Embryonic facial prominence (tissue), 1 donor: ENCODE results near the gene CNOT8.
"Not testable (repeated sequence)": the region's sequence is repeated elsewhere in the genome, so short reads cannot be mapped to it uniquely, and the experiment has no call there.

ENCODE experiments used
- DNase-seq: peaks from one replicate; pipeline ENCODE4 v3.0.0-alpha.2; 2016; ENCODE audit errors: extremely low spot score

CNOT8 gene

DNA sequence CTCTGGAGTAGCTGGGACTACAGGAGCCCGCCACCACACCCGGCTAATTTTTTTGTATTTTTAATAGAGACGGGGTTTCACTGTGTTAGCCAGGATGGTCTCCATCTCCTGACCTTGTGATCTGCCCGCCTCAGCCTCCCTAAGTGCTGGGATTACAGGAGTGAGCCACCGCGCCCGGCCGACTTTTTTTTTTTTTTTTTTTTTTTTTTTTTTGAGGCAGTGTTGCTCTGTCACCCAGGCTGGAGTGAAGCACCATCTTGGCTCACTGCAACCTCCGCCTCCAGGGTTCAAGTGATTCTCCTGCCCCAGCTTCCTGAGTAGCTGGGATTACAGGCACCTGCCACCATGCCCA lies 22.8 kb upstream of the CNOT8 start:
- DNase-seq: not testable (repeated sequence)

DNA sequence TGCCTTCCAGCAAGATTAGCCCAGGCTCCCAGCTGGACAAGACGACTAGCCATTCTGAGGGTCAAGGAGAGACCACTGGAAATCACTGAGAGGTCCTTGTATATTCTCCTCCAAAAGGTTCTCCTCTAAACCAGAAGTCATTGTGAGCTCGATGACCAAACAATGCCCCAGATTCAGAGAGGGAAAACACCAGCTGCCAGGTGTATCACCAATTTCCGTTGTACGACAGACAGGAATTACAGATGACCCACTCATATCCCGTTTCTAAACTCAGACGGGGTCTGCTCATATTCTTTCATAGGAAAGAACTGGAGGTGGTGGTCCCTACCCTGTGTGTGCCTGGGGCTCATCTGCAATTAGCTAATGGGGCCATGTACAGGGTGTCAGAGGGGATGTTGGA lies 22.2 kb upstream of the CNOT8 start:
- DNase-seq: no peak

DNA sequence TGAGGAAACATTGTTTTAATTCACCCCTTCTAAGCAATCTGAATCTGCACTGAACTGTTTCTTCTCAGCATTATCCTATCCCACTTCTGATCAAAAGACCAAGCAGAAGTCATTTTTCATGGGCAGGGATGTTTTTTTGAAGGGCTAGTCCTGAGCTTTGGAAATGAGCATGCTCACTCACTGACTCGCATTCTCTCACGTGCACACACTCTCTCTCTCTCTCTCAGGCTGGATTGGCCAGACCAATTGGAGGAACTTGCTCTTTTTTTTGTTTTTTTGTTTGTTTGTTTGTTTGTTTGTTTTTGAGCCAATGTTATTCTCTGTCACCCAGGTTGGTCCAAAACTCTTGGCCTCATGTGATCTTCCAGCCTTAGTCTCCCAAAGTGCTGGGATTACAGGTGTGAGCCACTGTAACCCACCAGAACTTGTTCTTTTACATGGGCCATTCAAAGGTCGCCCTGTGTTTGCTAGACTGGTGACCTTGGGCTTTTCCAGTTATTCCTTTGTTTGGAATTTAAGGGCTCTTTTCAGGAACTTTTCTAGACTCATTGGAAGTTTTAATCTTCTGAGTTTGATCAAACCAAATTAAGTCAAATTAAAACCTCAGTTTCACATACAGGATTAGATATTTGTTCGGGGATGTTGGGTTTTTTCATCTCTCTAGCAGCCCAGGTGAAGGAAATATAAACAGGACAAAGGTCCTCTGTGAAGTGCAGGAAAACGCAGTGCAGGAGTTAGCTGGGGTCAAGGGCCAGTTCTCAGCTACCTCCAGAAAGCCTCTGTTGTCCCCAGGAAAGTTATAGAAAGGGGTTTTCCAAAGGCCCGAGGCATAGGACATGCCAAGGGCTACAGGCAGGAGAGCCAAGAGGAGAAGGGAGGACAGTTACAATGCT lies 21.2 kb upstream of the CNOT8 start:
- no peak for DNase-seq

DNA sequence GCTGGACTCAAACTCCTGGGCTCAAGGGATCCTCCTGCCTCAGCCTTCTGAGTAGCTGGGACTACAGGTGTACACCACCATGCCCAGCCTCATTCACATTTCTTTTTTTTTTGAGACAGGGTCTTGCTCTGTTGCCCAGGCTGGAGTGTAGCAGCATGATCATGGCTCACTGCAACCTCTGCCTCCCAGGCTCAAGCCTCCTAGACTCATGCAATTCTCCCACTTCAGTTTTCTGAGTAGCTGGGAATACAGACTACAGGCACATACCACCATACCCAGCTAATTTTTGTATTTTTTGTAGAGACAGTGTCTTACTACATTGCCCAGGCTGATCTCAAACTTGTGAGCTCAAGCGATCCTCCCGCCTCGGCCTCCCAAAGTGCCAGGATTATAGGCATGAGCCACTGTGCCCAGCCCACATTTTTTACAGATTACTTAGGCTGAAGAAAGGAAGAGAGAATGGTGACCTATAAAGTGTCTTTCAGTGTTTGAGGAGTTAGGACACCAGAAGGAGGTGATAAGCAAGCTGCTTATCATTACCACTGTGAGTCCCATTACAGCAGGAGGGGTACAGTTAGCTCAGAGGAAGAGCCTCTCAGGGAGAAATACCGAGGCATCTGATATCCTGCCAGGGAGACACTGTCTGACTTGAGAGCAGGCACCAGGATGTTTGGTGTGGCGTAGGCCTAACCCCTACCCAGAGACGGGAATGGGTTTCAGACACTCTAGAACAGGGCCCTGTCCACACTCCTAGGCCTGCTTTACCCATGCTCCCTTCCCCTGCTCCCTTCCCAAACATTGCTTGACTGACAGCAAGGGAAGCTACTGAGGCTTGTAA lies 17.8 kb upstream of the CNOT8 start:
- no peak for DNase-seq

DNA sequence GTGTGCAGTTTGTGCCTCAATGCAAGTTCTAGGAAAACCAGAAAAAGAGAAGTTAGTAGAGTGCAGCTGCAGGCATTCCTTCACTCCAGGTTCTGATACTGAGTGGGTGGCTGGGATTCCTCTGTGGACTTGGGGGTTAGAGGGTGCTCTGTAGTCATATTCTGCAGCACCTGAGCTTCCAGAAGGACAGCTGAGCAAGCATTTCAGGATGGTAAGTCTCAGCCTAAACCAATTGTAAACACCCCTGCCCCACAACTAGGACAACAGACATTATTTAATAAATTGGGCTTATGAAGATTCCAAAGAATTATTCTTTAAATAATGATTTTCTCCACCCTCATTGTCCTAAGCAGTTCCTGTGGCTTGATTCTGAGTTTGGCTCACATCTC lies 17.2 kb upstream of the CNOT8 start:
- DNase-seq: no peak

DNA sequence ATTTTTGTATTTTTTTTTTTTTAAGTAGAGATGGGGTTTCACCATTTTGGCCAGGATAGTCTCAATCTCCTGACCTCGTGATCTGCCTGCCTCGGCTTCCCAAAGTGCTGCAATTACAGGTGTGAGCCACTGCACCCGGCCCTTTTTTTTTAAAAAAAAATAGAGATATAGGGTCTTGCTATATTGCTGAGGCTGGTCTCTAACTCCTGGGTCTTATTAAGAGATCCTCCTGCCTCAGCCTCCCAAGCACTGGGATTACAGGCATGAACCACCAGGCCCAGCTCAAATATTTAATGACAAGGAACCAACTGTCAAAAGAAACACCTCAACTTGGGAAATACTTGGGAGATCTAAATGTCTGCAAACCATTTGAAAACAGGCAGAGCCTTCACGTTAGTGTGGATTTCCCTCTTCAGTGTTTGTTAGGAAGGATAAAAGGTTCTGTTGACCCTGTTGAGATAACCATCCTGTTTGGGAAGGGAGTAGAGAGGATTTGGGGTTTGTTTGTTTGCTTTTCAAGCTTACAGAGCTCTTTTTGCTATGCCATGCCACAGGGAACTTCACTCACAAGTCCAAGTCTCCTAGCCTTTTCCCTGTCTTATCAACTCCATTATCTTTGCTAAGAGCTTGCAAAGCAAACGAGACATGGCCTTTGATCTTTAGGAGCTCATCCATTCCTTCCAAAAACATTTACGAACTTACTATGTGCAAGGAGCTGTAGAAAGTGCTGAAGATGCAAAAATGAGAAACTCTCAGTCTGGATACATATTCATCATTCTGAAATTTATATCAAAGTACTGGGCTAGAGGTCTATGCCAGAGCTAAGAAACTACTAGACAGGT lies 15.5 kb upstream of the CNOT8 start:
- no peak for DNase-seq

DNA sequence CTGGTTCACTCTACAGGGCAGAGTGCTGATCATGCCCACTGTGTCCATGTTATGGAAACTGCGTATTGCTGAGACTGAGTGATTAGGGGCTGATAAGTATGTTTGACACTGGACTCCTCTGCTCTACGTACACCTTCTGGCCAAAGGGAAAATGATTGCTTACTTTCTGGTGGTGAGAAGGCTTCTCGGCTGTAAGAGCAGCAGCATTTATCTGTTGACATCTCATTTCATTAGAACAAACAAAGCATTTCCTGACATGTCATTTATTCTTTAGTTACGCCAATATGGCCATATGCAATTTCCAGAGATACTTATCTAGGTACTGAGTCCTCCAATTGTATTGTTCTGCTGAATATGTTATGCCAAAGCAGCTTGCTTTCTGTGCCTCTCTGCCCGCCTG lies 13.6 kb upstream of the CNOT8 start:
- no peak for DNase-seq

DNA sequence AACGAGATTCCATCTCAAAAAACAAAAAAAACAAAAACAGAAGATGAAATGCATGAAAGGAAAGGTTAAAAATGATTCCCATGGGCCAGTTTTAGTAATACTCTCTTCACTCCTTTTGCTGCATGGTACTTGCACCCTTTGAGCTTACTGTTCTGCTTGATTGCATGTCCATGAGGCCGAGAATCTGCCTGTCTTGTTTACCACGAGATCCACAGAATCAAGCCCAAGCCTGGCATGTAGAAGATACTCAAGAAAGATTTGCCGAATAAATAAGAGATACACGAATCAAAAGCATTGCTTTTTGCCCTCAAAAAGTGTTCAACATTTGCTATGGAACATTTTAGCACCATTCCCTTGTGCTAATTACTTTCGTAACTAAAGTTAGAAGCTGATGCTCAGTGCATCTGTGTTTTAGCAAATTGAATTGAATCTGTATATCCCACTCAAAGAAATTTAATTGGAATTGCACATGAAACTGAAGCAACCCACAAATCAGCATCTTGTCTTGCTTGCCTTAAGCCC lies 9.1 kb upstream of the CNOT8 start:
- DNase-seq: no peak

DNA sequence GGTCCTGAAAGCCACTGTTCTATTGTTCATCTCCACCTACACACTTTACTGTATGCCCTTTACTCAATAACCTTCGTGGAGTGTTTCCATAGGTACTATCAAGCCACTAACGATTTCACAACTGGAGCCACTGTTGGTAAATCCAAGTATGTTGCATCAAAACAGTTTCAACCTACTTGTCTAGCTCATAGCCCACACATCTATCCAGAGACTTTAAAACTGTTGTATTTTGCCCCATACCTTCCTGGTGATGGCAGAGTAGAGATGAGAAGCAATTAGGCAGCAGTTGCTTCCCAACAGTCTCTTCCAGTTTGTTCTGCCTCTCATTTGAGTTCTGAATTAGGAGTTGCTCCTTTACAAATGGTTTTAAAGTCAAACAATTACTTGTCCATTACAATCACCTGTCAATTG lies 8.6 kb upstream of the CNOT8 start:
- DNase-seq: no peak

DNA sequence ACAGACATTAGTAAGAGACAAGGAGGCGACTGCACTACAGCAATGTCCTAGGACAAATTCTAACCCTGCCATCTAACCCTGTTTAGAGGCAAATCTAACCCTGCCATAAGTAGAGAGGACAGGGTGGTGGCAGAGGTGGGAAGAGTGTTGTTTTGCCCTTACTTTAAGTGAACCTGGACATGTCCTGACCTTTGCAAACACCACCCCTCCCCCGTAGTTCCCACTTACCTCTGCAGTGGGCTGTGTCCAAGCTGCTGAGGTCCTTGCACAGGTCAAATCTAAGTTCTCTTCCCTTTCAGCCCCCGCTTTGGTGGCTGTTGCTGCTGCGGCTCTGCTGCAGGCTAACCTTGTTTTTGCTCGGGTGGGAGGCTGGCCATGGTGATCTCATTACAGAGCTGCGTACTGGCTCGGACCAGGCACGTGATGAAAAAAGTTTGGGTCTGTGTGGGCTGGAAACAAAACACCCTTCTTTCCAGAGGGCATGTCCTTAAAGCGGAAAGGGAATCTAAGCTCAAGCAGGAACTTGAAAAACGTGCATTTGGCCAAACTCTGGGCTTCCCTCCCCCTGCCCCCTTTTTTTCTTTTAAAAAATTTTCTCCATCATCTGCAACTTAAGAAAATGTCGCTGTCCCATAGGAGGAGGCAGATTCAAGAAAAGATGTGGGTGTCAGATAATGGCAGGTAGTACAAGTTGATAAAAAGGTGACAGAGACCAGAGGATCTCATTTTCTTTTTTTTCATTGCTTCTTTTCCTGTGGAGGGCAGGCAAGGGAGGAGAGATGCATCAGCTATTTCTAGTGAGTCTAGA lies 8.0 kb upstream of the CNOT8 start, which contains the start of gene FAXDC2:
FAXDC2 (minus strand) TSS at position 349 of the 808 bp plus-strand sequence. CDS start 12,425 bp downstream, outside the sequence.
- peak; percentile 48 for DNase-seq

DNA sequence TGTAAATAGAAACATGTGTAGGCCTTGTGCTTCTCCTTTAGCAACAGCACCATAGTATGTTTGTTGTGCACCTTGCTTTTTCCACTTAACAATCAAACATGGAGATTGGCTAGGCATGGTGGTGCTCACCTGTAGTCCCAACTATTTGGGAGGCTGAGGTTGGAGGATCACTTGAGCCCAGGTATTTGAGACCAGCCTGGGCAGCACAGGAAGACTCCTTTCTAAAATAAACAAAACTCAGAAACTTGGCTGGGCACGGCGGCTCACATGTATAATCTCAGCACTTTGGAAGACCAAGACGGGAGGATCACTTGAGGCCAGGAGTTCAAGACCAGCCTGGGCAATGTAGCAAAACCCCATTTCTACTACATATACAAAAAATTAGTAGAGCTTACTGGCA lies 7.1 kb upstream of the CNOT8 start:
- DNase-seq: no peak

DNA sequence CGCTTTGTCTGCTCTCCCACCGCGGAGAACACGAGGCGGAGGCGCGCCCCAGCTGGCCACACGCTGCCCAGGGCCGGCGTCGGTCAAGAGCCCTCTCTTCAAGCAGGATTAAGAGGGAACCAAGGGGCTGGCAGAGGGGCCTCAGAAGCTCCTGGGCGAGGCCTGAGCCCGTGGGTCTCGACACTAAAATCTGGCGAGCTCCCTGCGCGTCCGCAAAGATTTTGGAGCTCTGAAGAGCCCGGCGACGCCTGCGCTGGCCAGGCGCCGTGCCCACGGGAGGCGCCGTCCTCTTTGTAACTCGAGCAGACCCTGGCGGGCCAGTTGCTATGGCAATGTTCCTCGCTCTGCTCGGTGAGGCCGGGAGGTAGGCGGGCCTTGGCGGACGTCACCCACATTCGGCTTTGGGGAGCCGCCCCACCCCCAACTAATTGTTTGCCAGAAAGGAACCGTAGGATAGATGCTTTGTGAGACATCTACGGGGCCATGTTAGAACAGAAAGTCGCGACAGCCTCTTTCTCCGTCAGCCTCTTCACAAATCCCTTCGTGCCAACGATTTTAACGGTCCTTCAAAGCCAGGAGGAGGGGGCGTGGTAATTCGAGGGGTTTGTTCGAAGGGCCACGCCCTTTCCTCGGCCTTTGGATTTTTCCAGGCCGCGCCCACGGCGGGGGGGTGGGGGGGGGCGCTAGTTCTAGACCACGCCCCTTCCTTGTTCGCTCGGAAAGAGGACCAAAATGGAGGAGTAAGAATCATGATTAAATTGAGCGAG lies 714 bp upstream of the CNOT8 start:
- peak; percentile 94 for DNase-seq

DNA sequence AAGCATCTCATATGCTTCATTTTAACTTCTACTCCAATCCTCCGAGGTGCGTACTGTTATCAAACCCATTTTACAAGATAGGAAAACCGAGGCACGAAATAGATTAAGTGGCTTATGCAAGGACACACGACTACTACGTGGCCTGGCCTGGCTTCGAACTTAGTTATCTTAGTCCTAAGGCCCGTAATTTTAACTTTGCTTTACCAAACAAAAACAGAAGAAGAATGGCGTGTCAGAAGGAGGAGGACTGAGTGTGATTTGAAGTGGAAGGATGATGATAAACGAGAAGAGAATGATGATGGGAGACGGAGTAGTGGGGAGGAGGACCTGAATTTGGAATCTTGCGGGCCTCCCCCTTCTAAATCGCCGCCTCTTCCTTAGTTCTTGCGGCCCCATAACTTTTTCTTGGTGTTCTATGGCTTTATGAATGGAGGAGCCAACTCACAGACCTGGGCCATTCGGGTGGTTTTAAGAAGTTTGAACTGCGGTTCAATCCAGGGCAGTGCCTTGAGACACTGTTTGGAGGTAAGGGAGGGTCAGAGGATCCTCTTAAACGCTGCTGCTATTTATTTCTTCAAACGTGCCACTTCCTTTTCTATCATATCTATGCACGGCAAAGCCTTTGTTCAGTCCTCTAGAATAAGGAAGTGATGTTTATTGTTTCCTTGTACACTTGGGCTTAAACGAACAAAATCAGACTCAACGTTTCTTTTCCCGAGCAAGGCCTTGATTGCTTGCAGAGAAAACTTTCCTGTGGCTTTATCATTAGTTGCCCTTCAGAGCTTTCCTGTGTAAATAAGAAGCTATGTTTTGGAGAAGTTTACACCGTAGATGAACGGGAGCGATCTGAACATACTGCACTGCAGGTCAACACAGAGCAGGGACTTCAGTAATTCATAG lies 795 bp downstream of the CNOT8 start:
- no peak for DNase-seq

DNA sequence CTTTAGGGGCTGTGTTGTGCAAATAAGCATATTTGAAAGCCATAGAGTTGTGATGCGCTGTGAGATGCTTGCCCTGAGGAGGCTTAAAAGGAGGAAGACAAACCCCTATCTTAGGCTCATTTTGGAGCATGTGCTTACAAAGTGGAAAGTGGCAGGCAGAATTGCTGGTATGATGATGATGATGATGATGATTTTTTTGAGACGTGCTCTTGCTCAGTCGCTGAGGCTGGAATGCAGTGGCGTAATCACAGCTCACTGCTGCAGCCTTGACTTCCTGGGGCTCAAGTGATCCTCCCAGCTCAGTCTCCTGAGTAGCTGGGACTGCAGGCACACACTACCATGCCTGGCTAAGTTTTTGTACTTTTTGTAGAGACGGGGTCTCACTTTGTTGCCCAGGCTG lies 1.7 kb downstream of the CNOT8 start:
- DNase-seq: no peak

DNA sequence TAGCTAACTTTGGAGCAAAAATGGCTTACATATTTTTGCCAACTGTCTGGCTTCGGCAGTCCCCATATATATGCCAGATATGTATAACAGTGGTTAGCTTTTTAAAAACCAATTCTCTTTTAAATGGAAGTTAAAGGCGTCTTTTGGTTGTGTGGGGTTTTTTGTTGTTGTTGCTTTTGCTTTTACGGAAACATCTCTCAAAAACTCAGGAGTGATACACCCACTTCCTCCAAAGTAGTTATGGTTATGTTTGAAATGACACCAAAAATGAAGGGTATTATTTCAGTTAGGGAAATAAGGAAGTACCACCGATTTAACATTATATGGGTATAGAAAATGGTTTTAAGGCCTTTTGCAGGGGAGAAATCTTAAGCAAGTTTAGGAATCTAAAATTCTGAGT lies 2.3 kb downstream of the CNOT8 start:
- DNase-seq: no peak

DNA sequence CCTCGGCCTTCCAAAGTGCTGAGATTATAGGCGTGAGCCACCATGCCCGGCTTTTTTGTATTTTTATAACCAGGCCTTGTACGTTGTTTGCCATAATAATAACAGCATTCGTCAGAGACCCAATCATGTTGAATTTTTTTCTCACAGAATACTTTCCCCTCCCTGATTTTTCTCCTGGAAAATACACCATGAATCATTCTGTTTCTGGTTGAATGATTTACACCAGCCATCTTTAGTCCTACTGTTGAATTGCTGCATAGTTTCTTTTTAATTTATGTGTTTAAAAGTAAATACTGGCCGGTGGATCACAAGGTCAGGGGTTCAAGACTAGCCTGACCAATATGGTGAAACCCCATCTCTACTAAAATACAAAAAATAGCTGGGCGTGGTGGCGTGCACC lies 3.5 kb downstream of the CNOT8 start:
- no peak for DNase-seq

DNA sequence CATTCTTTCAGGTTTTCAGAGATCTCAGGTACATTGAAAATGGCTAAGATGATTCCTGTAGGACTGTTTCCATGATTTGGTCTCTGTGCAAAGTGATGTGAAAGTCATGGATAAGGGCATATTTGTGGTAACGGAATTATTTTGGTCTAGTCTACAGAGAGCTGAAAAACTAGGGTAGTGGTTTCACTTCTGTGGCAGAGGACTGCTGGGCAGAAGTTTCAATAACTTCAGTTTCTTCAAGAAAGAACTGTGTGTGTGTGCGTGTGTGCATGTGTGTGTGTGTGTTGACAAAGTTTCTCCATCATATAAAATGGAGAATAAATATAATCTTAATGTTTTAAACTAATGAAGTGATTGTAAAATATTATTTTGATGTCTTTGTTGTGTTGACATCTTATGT lies 4.3 kb downstream of the CNOT8 start:
- no peak for DNase-seq

DNA sequence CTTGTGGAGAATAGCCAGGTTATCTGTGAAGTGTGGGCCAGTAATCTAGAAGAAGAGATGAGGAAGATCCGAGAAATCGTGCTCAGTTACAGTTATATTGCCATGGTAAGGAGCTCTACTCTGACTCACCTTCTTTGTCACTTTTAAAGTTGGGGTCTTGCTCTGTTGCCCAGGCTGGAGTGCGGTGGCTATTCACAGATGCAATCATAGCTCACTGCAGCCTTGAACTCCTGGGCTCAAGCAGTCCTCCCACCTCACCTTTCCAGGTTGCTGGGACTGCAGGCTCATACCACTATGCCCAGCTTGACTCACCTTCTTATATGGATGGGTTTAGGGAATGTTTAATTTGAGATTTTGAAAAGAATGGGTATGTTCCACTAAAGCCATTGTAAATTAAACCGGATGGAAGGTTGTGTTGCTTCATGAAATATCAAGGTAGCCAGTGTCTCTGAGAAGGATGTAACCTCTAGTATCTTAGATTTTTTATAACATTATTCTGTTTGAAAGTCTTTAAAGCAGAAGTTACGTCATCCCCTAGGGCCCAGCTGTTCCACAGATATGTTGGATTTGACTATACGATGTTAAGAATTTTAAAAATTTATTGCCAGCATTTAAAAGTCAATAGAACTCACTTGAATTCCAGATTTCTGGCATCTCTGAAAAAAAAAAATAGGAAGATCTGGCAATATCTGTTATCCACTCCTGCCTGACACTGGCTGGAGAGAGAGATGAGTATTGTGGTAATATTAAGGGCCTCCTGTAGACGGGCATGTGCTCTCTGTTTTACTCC lies 5.1 kb downstream of the CNOT8 start:
- no peak for DNase-seq
